HG03442 (cell line): ENCODE results near the gene WLS.

Experiments
- ATAC-seq: cut with Tn5 transposase; IDR thresholded peaks from one replicate; pipeline ENCODE4 v1.9.1; 2021; ENCODE audit warnings: mild to moderate bottlenecking, moderate library complexity; ENCODE audit not compliant: unreplicated experiment

Gene WLS

GRCh38 chr1:68103884-68104554 lies 128.3 kb downstream of the WLS start:
- no peak for ATAC-seq

- ATAC-seq, result no peak
These were observed 129.2 kb downstream of the WLS start for GRCh38 chr1:68103011-68103545.

GRCh38 chr1:68101829-68102228 lies 130.5 kb downstream of the WLS start:
- ATAC-seq, result no peak

GRCh38 chr1:68100571-68100970 lies 131.8 kb downstream of the WLS start:
- no peak for ATAC-seq

GRCh38 chr1:68093737-68094136 lies 138.6 kb downstream of the WLS start:
- no peak for ATAC-seq

- no peak for ATAC-seq
These were observed 145.1 kb downstream of the WLS start for GRCh38 chr1:68087184-68087583.

GRCh38 chr1:68085752-68086151 lies 146.6 kb downstream of the WLS start:
- no peak for ATAC-seq

- no peak for ATAC-seq
These were observed 148.6 kb downstream of the WLS start for GRCh38 chr1:68083686-68084085.

GRCh38 chr1:68081775-68082283 lies 150.5 kb downstream of the WLS start:
- no peak for ATAC-seq

- ATAC-seq, result no peak
These were observed 153.7 kb downstream of the WLS start for GRCh38 chr1:68078647-68079046.
